HG03469 (cell line): ENCODE results near the gene GABBR2.
"Not testable (repeated sequence)": the region's sequence is repeated elsewhere in the genome, so short reads cannot be mapped to it uniquely, and the experiment has no call there.

ENCODE experiments used
- ATAC-seq: cut with Tn5 transposase; IDR thresholded peaks from one replicate; pipeline ENCODE4 v1.9.1; 2021; ENCODE audit warnings: mild to moderate bottlenecking, moderate library complexity, moderate number of reproducible peaks; ENCODE audit not compliant: unreplicated experiment

The GABBR2 gene

GRCh38 chr9:98688710-98689495 lies 19.8 kb downstream of the GABBR2 start:
- ATAC-seq: no peak

DNA sequence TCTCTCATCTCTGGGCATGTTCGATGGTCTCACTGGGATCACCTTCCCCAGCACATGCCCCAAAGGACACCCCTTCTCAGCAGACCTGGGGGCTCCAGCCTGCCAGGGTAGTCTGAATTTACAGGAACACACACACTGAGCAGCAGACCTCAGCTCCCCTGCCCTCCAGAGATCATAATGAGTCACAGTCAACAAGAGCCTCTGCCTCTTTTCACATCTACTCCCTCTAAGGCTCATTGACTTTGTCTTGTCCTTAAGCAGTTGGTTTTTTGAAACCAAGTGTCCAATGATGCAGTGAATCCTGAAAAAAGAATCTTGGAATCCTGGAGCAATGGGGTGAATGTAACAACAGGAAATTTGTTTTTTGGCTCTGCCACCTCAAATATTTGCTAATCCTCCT lies 20.8 kb downstream of the GABBR2 start:
- ATAC-seq: no peak

DNA sequence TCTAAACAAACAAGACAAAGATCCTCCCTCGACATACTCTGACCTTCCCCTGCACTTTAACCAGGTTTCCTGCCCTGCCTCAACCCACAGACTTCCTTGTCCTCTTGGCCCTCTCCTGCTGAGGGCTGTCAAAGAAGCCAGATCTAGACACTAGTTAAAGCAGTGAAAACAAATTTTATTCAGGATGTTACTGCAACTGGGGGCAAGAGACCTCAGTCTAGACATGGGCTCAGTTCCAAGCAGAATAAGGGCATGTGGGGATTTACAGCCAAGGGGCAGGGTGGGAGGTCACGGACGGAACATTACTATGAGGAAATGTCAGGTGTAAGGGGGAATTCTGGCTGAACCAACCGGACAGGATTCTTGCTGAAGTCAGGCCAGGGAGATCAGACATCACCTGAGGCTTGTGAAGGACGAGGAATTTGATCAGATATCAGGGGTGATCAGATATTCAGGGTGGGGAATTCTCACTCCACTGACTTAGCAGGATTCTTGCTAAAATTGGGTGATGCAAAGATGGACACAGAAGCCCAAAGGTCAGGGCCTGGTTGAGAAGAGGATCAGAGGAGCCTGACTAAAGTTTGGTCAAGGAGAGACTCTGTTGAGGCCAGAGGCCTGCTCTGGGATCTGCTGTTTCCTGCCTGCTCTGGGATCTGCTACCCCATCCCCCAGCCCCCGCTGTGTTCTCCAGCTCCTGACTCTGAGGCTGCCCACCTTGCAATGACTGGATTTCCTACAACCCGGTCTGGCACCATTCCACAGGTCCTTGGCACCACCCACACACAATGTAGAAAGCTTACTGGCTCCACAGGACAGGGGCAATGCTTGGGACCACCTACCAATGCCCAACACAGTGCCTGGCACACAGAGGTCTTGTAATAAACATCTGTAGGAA lies 21.5 kb downstream of the GABBR2 start:
- no peak for ATAC-seq

GRCh38 chr9:98684816-98685215 lies 23.9 kb downstream of the GABBR2 start:
- not testable (repeated sequence) for ATAC-seq

DNA sequence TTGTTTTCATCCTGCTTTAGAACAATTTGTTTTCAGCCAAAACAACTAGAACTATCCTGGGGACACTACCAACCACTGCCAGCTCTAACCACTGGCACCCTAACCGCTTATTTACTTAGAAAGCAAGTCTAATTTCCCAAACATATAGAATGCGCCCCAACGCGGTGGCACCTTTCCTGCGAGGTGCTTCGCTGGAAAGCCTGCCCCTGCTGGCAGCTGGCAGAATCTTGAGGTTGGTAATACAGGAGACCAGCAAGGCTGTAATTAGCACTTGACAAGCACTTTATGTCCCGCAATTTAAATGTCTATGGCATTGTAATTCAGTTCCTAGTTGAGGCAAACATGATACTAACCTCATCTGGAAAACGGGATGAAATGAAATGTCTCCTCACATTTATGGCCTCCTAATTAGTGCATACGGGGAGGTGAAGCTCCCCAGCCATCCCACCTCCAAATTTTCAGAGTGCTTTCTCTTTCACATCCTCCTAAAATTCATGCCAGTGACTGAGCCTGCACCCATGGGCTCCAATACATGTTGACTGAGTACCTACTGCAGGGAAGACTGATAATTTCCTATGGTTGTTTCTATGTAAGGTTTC lies 30.4 kb downstream of the GABBR2 start:
- no peak for ATAC-seq

DNA sequence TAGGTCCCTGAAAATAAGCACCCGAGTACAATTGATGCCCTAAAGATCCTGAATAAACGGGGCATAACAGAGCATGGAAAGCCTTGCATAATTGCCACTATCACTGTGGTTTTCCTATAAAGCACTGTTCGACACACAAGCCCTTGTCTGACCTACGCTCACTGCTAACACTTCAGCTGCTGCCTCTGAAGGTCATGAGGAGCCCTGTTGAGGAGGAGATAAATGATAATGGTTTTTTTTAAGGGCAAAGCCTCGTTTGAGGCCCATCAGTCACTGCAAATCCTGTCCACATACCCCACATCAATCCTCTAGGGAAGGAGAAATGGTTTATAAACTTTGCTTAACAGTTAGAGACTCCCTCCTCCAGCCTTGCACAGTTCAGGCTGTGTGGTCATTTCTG lies 35.1 kb downstream of the GABBR2 start:
- no peak for ATAC-seq

DNA sequence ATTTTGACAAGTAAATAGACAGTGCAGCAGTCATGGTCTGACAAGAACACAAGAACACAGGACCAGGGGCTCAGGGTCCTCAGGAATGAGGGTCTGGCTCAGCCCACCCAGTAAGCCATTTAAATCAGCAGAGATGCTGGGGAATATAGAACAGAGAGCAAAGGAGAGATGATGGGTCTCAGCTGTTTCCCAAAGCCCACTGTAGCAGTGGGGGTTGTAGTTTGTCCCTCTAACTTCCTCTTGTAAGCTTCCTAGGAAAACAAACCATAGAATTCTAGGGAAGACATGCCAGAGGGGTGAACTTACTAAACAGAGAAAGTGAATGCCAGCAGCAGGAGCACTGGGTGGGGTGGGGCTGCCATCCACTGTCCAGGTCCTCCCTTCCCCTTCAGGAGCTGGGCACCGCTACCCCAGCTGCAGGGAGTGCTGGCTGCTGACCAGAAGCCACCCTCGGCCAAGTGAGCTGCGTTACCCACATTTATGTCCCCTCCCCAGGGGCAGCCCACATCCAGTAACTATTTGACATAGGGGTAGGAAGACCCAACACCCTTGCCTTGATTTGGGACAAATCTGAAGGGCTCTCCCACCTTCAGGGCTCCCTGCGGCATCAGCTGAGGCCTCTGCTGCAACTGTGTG lies 41.6 kb downstream of the GABBR2 start:
- no peak for ATAC-seq

GRCh38 chr9:98665501-98665900 lies 43.2 kb downstream of the GABBR2 start:
- ATAC-seq: no peak

DNA sequence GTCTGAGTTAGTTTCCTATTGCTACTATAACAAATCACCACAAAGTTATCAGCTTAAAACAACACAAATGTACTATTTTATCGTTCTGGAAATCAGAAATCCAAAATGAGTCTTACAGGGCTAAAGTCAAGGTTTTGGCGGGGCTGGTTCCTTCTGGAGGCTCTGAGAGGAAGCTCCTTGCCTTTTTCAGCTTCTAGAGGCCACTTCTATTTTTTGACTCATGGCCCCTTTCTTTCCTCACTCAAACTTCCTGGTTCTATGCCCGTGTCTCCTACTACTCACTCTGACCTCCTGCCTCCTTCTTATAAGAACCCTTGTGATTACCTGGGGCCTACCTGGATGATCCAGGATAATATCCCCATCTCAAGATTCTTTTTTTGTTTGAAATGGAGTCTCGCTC lies 48.2 kb downstream of the GABBR2 start:
- ATAC-seq: no peak

DNA sequence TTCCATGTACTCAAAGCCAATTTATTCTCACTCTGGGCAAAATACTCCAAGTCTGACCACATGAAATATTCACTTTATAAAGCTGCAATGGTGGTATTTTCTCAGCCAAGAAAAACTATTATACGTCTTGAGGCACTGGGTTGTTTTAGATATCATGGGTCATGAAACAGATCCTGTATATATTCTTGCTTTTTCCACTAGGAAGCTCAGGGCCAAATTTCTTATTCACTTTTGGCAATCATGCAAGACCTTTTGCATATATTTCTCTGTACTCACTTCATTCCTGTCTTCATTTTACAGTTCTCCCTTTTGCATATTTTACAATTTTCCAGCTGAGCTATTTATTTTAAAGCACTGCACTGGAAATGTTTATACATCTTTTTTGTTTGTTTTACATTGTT lies 49.8 kb downstream of the GABBR2 start:
- no peak for ATAC-seq

GRCh38 chr9:98657897-98658296 lies 50.8 kb downstream of the GABBR2 start:
- ATAC-seq: no peak

DNA sequence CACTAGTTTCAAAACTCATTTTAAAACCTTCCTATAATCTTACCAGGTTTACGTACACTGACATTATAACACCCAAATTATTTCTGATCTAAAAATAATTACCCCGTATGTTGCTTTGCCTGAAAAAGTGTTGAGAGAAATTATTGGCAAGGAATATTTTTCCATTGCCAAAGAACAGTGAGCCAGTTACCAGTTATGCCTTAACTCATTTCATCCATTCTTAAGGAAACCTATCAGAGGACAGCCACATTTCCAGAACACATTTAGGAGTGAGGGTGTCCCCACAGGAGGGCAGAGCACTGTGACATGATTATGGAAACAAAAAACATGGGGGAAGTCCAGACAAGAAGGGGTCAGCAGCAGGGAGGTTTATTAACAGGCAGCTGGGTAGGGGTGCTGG lies 52.2 kb downstream of the GABBR2 start:
- ATAC-seq: no peak

DNA sequence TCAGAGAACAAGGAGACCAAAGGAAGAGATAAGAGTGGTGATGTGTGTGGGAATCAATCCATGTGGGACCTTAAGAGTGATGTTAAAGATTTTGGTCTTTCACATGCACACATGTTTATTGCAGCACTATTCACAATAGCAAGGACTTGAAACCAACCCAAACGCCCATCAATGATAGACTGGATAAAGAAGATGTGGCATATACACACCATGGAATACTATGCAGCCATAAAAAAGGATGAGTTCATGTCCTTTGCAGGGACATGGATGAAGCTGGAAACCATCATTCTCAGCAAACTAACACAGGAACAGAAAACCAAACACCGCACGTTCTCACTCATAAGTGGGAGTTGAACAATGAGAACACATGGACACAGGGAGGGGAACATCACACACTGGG lies 53.3 kb downstream of the GABBR2 start:
- ATAC-seq: not testable (repeated sequence)

GRCh38 chr9:98654247-98654646 lies 54.5 kb downstream of the GABBR2 start:
- no peak for ATAC-seq

DNA sequence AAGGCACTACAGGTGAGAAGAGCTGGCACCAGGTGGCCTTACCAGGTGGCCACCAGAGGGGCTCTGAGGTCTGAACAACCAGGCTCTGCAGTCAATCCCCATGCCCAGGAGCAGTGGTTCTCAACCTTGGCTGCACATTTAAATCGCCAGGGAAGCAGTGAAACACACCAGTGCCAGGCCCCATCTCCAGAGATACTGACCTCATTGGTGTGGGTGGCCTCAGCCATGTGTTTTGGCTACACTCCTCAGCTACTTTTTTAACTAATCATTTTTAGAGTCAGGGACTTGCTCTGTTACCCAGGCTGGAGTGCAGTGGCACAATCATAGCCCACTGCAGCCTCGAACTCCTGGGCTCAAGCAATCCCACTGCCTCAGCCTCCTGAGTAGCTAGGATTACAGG lies 56.0 kb downstream of the GABBR2 start:
- no peak for ATAC-seq

DNA sequence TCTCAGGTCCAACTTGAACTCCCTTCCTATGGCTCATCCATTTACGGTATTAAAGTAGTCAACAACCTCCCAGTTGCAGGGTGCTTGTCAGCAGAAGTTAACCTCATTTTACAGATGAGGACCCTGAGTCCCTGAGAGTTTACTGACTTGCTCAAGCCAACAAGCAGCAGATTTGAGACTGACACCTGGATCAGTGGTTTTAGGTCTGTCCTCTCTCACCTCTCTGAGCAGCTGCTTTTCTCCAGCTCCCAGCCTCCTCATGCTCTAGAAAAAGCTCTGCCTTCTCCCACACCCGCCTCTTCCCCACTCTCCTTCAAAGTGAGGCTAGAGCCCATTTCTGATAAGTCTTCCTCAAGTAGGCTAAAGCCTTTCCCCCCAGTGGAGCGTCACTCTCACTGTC lies 56.4 kb downstream of the GABBR2 start:
- ATAC-seq: no peak

- ATAC-seq: no peak
Measured at GRCh38 chr9:98647236-98647635, 61.5 kb downstream of the GABBR2 start.

- no peak for ATAC-seq
Measured at GRCh38 chr9:98644011-98644410, 64.7 kb downstream of the GABBR2 start.

DNA sequence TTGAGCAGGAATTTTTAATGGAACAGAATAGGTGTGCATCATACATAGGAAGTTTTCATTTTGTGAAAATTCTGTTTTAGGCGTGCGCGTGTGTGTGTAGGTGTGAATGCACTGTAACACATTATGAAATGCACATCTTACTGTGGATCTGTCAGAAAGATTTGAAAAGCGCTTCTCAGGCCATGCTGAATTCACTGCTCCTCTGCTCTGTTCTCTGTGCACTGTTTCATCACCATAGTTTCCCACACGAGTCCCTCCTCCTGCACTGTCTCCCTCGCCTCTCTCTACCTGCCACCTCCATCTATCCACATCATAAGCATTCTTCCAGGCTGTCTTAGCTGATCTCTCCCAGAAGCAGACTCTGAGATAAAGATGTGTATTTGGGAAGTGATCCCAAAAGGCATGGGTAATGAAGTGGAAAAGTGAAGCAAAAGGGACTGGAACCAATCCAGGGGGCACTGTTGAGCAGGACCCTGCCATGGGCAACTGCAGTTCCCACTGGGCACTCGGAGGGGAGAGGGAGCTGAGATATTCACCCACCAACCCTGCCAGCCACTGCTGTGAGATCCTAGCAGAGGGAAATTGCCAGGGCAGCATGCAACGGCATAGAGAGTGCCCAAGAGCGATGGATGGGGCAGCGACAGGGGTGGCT lies 65.9 kb downstream of the GABBR2 start:
- ATAC-seq: no peak

DNA sequence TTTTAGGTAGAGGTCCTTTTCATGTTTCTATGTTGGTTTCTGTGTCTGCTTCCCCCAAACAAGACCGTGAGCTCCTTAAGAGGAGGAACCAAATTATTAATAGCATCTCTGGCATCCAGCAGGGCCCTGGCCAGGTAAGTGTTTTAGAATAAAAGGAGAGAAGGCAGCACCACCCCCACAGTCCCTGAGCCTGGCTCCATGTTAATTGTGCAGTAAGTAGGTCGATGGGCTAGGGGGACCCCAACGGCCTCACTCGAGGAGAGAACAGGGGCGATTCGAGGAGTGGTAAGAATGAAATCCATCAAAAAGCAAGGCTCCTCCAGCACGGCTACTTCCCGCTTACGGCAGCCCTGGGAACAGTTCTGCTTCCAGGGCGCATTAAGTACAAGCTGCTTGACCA lies 67.0 kb downstream of the GABBR2 start:
- no peak for ATAC-seq

GRCh38 chr9:98640394-98640793 lies 68.3 kb downstream of the GABBR2 start:
- no peak for ATAC-seq
